A549 (cell line): ENCODE data around the gene OBP2A. TPM values are rescaled to one million over a fixed set of nuclear protein-coding genes. Genes with fewer than 3 reads are reported as not detected.

ENCODE experiments used
- ATAC-seq, 2 experiments: fragments of 200-7000 bp in 1 of 2; fragments of >200 bp in 1 of 2; cut with Nextera tagmentation in 1 of 2; cut with Tn5 transposase in 1 of 2; 3 replicates each; pipeline versions ENCODE4 v1.8.0 to v1.9.1; 2018 to 2020; ENCODE audit warnings: mild to moderate bottlenecking in 1 of 2, moderate library complexity in 1 of 2
- CTCF ChIA-PET: fragments of 300-600 bp; sonication (Branson Sonifier 250); formaldehyde crosslinking; extraction: SDS; loops from one replicate; lab custom pipeline; 2021; ENCODE audit warnings: antibody characterized with exemption, inconsistent platforms; lab: Yijun Ruan, JAX
- POLR2A ChIA-PET: fragments of 350-600 bp; formaldehyde crosslinking; extraction: SDS; loops from one replicate; lab custom pipeline; 2021; ENCODE audit warnings: antibody characterized with exemption, inconsistent platforms; lab: Yijun Ruan, JAX
- DNase-seq, 2 experiments: peaks; one replicate each; pipeline versions ENCODE4 v3.0.0 to v3.0.0-alpha.2; 2011 to 2016; ENCODE audit warnings: low read depth in 1 of 2, low spot score in 1 of 2
- FAIRE-seq: peaks from 2 replicates; lab custom pipeline; 2011; peaks lifted over from hg19 to GRCh38; lab: Jason Lieb, UNC
- H3K27ac ChIP-seq, 2 experiments: fragments of >200 bp; sonication (Bioruptor Twin); formaldehyde crosslinking; 3 replicates each; pipeline ENCODE4 v1.5.1; 2016 to 2017
- H3K4me1 ChIP-seq: fragments of >200 bp; sonication (Bioruptor Twin); formaldehyde crosslinking; 3 replicates; pipeline ENCODE4 v1.6.1; 2016
- H3K4me2 ChIP-seq: fragments of >200 bp; sonication (Bioruptor Twin); formaldehyde crosslinking; 3 replicates; pipeline ENCODE4 v1.6.1; 2016
- H3K4me3 ChIP-seq: fragments of >200 bp; sonication (Bioruptor Twin); formaldehyde crosslinking; 3 replicates; pipeline ENCODE4 v1.5.1; 2016
- H3K9me3 ChIP-seq: fragments of >200 bp; sonication (Bioruptor Twin); formaldehyde crosslinking; 3 replicates; pipeline ENCODE4 v1.6.1; 2016
- CEBPB ChIP-seq, 2 experiments: fragments of >200 bp in 1 of 2; sonication (Bioruptor Twin) in 1 of 2; formaldehyde crosslinking in 1 of 2; IDR thresholded peaks; 2 replicates each; pipeline ENCODE4 v1.6.1; 2012 to 2016
- CHD4 ChIP-seq: fragments of 200-600 bp; sonication (generic); IDR thresholded peaks from 2 replicates; pipeline ENCODE4 v1.6.1; 2016; ENCODE audit warnings: antibody characterized with exemption, mild to moderate bottlenecking, borderline replicate concordance
- E2F6 ChIP-seq: IDR thresholded peaks from 2 replicates; pipeline ENCODE4 v1.6.1; 2012; ENCODE audit warnings: low read depth, borderline replicate concordance
- FOSB ChIP-seq: fragments of 250-450 bp; sonication (Bioruptor Pico); IDR thresholded peaks from 2 replicates; pipeline ENCODE4 v1.5.0; 2020; ENCODE audit warnings: mild to moderate bottlenecking, moderate library complexity
- JUNB ChIP-seq: fragments of >200 bp; sonication (Bioruptor Twin); formaldehyde crosslinking; IDR thresholded peaks from 2 replicates; pipeline ENCODE4 v1.6.1; 2016
- KDM1A ChIP-seq: fragments of 200-600 bp; sonication (generic); IDR thresholded peaks from 2 replicates; pipeline ENCODE4 v1.6.1; 2016; ENCODE audit warnings: low read depth, mild to moderate bottlenecking
- MAX ChIP-seq: IDR thresholded peaks from 2 replicates; pipeline ENCODE4 v1.6.1; 2012
- MYC ChIP-seq: IDR thresholded peaks from 2 replicates; pipeline ENCODE4 v1.6.1; 2012; ENCODE audit warnings: mild to moderate bottlenecking, inconsistent platforms, low read length, improper control_type of control experiment, borderline replicate concordance
- POLR2A ChIP-seq: IDR thresholded peaks from 2 replicates; pipeline ENCODE4 v1.6.1; 2012; ENCODE audit warnings: mild to moderate bottlenecking, low read length
- POLR2AphosphoS2 ChIP-seq: conservative IDR thresholded peaks from 2 replicates; pipeline ENCODE4 v1.6.1; 2012; ENCODE audit warnings: low read length, improper control_type of control experiment, inconsistent platforms
- RAD21 ChIP-seq, 2 experiments: fragments of >200 bp in 1 of 2; sonication (Bioruptor Twin) in 1 of 2; formaldehyde crosslinking in 1 of 2; IDR thresholded peaks in 1 of 2; conservative IDR thresholded peaks in 1 of 2; 2 replicates in 1 of 2; 3 replicates in 1 of 2; pipeline ENCODE4 v1.6.1; 2012 to 2018; ENCODE audit warnings: inconsistent platforms in 1 of 2
- RARB ChIP-seq: fragments of 250-450 bp; sonication (Bioruptor Pico); IDR thresholded peaks from 2 replicates; pipeline ENCODE4 v1.8.0; 2021; ENCODE audit warnings: mild to moderate bottlenecking, moderate library complexity
- SMC3 ChIP-seq: fragments of >200 bp; sonication (Bioruptor Twin); formaldehyde crosslinking; IDR thresholded peaks from 3 replicates; pipeline ENCODE4 v1.6.1; 2018; ENCODE audit warnings: inconsistent platforms
- TFCP2L1 ChIP-seq: fragments of 250-450 bp; sonication (Bioruptor Pico); IDR thresholded peaks from 2 replicates; pipeline ENCODE4 v1.5.0; 2021; ENCODE audit warnings: mild to moderate bottlenecking
- TP53 ChIP-seq: fragments of 250-450 bp; sonication (Bioruptor Pico); IDR thresholded peaks from 2 replicates; pipeline ENCODE4 v1.5.0; 2021; ENCODE audit warnings: mild to moderate bottlenecking, moderate library complexity
- ZSCAN20 ChIP-seq: fragments of 250-450 bp; sonication (Bioruptor Pico); IDR thresholded peaks from 2 replicates; pipeline ENCODE4 v1.8.0; 2022; ENCODE audit warnings: mild to moderate bottlenecking, moderate library complexity
- WGBS: methylation state at CpG from one replicate; pipeline ENCODE4 v1.1.6; 2017; ENCODE audit errors: missing lambda C conversion rate; 5-methylcytosine and 5-hydroxymethylcytosine counted together
- polyA plus RNA-seq, 4 experiments: library from polyadenylated mRNA; depleted of rRNA in 3 of 4; stranded (reverse); fragments of >200 nt; fragmentation: RNase III in 1 of 4; extraction: RNeasy Plus Mini Kit Qiagen cat#74134 plus additional on column Dnase treatment in 1 of 4; gene quantifications; 2 replicates in 3 of 4; 3 replicates in 1 of 4; pipeline ENCODE4 v1.2.3, GENCODE V29; 2011 to 2017
- TF ChIP-seq, protein P1 (sequence below): fragments of >200 bp; sonication (Bioruptor Twin); formaldehyde crosslinking; IDR thresholded peaks from 3 replicates; pipeline ENCODE4 v1.6.1; 2016
- TF ChIP-seq, protein P2 (sequence below): fragments of >200 bp; sonication (Bioruptor Twin); formaldehyde crosslinking; IDR thresholded peaks from 3 replicates; pipeline ENCODE4 v1.5.1; 2016
- TF ChIP-seq, protein P3 (sequence below): fragments of 250-450 bp; sonication (Bioruptor Pico); IDR thresholded peaks from 2 replicates; pipeline ENCODE4 v1.5.0; 2020; ENCODE audit warnings: low read depth, mild to moderate bottlenecking, moderate library complexity
- TF ChIP-seq, protein P4 (sequence below): fragments of 450-650 bp; IDR thresholded peaks from 2 replicates; pipeline ENCODE4 v1.6.1; 2014; ENCODE audit warnings: antibody characterized with exemption

OBP2A gene
- polyA plus RNA-seq, 2 of the 4 experiments (the other 2 are of a cell fraction) = not detected

DNA sequence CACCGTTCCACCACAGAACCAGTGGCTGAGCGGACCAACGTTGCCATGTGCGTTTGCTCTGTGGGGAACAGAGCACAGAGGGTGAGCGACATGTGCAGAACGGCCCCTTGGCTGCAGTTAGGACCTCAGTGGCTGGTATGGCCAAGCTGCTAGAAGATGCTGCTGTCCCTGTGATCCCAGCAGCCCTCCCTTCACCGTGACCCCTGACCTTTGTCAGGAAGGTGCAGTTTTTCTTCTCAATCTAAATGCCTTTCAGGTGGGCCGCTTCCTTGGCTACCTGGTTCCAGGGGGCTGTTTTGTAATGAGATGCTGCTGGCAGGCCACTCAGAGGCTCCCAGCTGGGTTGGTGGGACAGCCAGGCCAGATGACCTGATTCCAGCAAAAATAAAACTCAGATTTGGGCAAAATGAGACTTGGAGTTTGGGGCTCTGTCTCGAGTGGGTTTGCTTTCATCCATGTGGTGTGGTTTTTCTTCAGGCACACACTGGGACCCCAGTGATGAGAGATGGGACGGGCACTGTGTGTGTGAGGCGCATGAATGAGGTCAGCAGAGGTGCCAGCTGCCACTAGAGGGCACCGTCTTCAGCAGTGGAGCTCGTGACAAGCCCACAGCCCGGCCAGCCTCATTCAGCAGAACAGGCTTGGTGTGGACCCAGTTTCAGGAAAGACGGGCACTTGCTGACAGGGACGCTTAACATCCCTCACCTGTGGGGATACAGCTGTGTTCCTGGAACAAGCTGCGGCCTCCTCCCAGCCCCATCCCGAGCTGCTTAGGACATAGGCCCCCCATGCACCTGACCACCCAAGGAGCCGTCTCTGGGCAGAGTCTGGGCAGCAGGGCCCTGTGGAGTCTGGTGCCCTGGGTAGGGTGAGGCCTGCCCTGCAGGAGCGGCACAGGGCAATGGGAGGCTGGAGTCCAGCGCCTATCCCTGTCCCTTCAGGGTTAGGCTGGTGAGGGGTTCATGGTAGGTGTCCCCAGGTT, 41.4 kb upstream of the OBP2A start:
- Histone ChIP-seq H3K4me1 (peaks cover 12% of the 10 kb centered on the region), H3K9me3 (no peaks in the 10 kb centered on the region), H3K4me3 (no peak overlapping the region), H3K4me2 (no peak overlapping the region), H3K27ac (no peak overlapping the region)
- POLR2A ChIA-PET = no interaction called here
- FAIRE-seq = no peak
- ATAC-seq = peak; percentile 57 to 61; a peak in 5 of 6 replicates
- 58% methylated on average over 18 of the region's 21 CpGs for WGBS
- CTCF ChIA-PET = interaction anchor here (0.6 to 3.9 kb wide), 29 partner anchors 8 to 819 kb away, joined by 3 to 38 read pairs (median 7); partner anchors contain the start of gene PPP1R26
- TF ChIP-seq, protein P1, sequence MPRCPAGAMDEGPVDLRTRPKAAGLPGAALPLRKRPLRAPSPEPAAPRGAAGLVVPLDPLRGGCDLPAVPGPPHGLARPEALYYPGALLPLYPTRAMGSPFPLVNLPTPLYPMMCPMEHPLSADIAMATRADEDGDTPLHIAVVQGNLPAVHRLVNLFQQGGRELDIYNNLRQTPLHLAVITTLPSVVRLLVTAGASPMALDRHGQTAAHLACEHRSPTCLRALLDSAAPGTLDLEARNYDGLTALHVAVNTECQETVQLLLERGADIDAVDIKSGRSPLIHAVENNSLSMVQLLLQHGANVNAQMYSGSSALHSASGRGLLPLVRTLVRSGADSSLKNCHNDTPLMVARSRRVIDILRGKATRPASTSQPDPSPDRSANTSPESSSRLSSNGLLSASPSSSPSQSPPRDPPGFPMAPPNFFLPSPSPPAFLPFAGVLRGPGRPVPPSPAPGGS = no peak
- TF ChIP-seq, protein P2, sequence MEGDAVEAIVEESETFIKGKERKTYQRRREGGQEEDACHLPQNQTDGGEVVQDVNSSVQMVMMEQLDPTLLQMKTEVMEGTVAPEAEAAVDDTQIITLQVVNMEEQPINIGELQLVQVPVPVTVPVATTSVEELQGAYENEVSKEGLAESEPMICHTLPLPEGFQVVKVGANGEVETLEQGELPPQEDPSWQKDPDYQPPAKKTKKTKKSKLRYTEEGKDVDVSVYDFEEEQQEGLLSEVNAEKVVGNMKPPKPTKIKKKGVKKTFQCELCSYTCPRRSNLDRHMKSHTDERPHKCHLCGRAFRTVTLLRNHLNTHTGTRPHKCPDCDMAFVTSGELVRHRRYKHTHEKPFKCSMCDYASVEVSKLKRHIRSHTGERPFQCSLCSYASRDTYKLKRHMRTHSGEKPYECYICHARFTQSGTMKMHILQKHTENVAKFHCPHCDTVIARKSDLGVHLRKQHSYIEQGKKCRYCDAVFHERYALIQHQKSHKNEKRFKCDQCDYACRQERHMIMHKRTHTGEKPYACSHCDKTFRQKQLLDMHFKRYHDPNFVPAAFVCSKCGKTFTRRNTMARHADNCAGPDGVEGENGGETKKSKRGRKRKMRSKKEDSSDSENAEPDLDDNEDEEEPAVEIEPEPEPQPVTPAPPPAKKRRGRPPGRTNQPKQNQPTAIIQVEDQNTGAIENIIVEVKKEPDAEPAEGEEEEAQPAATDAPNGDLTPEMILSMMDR = peak; percentile 65
- TF ChIP-seq, protein P3, sequence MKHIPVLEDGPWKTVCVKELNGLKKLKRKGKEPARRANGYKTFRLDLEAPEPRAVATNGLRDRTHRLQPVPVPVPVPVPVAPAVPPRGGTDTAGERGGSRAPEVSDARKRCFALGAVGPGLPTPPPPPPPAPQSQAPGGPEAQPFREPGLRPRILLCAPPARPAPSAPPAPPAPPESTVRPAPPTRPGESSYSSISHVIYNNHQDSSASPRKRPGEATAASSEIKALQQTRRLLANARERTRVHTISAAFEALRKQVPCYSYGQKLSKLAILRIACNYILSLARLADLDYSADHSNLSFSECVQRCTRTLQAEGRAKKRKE (CRISPR knock-in tag) = no peak
- TF ChIP-seq FOSB (CRISPR knock-in tag) = no peak
- TF ChIP-seq SMC3 = peak; percentile 31; the same call in 1 of the 3 replicates
- TF ChIP-seq, protein P4, sequence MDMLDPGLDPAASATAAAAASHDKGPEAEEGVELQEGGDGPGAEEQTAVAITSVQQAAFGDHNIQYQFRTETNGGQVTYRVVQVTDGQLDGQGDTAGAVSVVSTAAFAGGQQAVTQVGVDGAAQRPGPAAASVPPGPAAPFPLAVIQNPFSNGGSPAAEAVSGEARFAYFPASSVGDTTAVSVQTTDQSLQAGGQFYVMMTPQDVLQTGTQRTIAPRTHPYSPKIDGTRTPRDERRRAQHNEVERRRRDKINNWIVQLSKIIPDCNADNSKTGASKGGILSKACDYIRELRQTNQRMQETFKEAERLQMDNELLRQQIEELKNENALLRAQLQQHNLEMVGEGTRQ = 0 out of 2 replicates have a peak, but pooled peaks have one; percentile 7
- TF ChIP-seq POLR2A = no peak
- TF ChIP-seq RARB (CRISPR knock-in tag) = no peak
- TF ChIP-seq RAD21 (conservative IDR thresholded peaks at IDR 0.05 in 1 of 2, IDR thresholded peaks at IDR 0.05 in 1 of 2) = peak; percentile 41 to 43; a peak in 3 of 5 replicates
- TF ChIP-seq MYC = peak; percentile 37; the same call in 1 of the 2 replicates
- 0 out of 2 replicates have a peak, but pooled peaks have one; percentile 48 for TF ChIP-seq MAX
- TF ChIP-seq TFCP2L1 = 0 out of 2 replicates have a peak, but pooled peaks have one; percentile 25
- peak; percentile 72 to 85 for DNase-seq

GRCh38 chr9:135505406-135506187, 40.3 kb upstream of the OBP2A start:
- ATAC-seq (no peak), FAIRE-seq (no peak), DNase-seq (no peak)
- ChIA-PET CTCF (interaction anchor here (0.9 to 3.9 kb wide), 20 partner anchors 9 to 676 kb away, joined by 3 to 38 read pairs (median 8); partner anchors contain the start of gene PPP1R26), POLR2A (interaction anchor here (0.9 kb wide), 1 partner anchor 25 kb away, joined by 3 read pairs; no protein-coding TSS in a partner anchor)
- no peaks in the 10 kb centered on the region for H3K9me3 ChIP-seq
- WGBS = 89% methylated on average over 10 of the region's 24 CpGs
- peaks cover 12% of the 10 kb centered on the region for H3K4me1 ChIP-seq
- H3K27ac ChIP-seq = no peak overlapping the region
- no peak overlapping the region for H3K4me2 ChIP-seq
- no peak overlapping the region for H3K4me3 ChIP-seq
- TF ChIP-seq SMC3 (no peak), E2F6 (no peak), CEBPB (IDR thresholded peaks at IDR 0.05) (no peak), POLR2AphosphoS2 (no peak), TP53 (CRISPR knock-in tag) (no peak), RAD21 (conservative IDR thresholded peaks at IDR 0.05 in 1 of 2, IDR thresholded peaks at IDR 0.05 in 1 of 2) (no peak), FOSB (CRISPR knock-in tag) (no peak), KDM1A (no peak), ZSCAN20 (CRISPR knock-in tag) (no peak), CHD4 (no peak), MAX (no peak), JUNB (no peak)
- TF ChIP-seq, all 56 proteins: peak for 0
